Hypothalamus (tissue), 51 donors: ENCODE measurements around the gene ZMAT5.
"Not testable (repeated sequence)": the region's sequence is repeated elsewhere in the genome, so short reads cannot be mapped to it uniquely, and the experiment has no call there.

Source experiments
- DNase-seq, 51 donors: peaks; one replicate each; lab custom pipeline; 2025; lab: John Stamatoyannopoulos, UW

The ZMAT5 gene

GRCh38 chr22:29755889-29756288 is 10.9 kb downstream of the ZMAT5 start:
- DNase-seq, result no peak

GRCh38 chr22:29754658-29755395 is 12.0 kb downstream of the ZMAT5 start:
- not testable (repeated sequence) for DNase-seq

GRCh38 chr22:29753808-29754657 is 12.8 kb downstream of the ZMAT5 start:
- DNase-seq, result peak in 1 of 51 donors; percentile 13

GRCh38 chr22:29751669-29752068 is 15.1 kb downstream of the ZMAT5 start:
- DNase-seq, result no peak

- DNase-seq, result no peak
These were observed 16.0 kb downstream of the ZMAT5 start for GRCh38 chr22:29750559-29751538.

DNA sequence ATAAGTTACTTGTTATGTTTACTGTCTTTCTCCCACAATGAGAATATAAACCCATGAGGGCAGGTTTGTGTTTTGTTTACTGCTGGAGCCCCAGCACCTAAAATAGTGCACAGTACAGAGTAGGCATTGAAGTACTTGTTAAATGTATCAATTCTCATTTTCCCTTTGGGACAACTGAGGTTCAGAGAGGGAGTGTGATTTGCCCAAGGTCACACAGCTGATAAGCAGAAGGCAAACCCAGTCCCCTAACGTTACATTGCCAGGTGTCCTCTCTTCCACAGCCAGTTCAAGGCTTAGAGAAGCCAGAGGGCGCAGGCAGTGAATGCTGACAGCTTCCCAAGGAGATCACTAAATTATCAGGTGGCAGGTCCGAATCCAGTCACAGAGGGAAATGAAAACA is 16.8 kb downstream of the ZMAT5 start:
- DNase-seq, result no peak

GRCh38 chr22:29748248-29748893 is 18.4 kb downstream of the ZMAT5 start:
- no peak for DNase-seq

DNA sequence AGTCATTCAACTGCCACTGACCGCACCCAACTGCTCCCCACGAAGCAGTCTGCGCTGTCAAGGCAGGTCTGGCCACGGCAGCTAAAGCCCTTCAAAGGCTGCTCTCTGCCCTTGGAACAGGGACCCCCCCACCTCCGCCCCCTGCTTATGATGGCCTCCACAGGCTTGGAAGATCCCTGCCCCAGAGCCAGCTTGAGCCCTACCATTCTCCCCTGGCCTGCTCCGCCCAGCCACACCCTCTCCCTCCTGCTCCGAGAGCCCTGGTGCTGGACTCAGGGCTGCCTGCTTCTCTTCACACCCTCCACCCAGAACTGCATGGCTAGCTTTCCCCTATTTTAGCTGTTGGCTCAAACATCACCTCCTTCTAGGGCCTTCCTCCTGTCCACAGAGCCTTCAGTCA is 19.0 kb downstream of the ZMAT5 start:
- DNase-seq, result no peak

DNA sequence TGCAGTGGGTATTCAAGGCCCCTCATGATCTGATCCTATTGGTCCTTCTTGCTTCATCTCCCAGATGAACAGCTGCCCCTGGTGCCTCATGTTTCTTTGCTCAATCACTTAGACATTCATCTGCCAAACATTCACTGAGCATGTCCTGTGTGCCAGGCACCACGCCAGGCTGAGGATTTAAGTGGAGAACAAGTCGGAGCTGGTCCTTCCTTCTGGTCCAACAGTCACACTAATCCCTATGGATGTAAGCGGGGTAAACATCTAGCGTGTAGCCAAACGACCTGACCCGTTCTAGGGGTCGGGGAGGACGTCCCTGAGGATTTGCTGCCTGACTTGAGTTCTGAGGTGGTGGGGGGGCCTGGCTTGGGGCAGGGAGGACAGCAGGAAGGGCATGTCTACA is 21.9 kb downstream of the ZMAT5 start:
- DNase-seq, result peak in 7 of 51 donors; percentile 4 to 63 (median 29)

- no peak for DNase-seq
These were observed 24.5 kb downstream of the ZMAT5 start for GRCh38 chr22:29742326-29742725.

GRCh38 chr22:29741926-29742325 is 24.9 kb downstream of the ZMAT5 start:
- no peak for DNase-seq

GRCh38 chr22:29740216-29740615 is 26.6 kb downstream of the ZMAT5 start:
- no peak for DNase-seq

GRCh38 chr22:29739346-29739875 is 27.4 kb downstream of the ZMAT5 start:
- no peak for DNase-seq

DNA sequence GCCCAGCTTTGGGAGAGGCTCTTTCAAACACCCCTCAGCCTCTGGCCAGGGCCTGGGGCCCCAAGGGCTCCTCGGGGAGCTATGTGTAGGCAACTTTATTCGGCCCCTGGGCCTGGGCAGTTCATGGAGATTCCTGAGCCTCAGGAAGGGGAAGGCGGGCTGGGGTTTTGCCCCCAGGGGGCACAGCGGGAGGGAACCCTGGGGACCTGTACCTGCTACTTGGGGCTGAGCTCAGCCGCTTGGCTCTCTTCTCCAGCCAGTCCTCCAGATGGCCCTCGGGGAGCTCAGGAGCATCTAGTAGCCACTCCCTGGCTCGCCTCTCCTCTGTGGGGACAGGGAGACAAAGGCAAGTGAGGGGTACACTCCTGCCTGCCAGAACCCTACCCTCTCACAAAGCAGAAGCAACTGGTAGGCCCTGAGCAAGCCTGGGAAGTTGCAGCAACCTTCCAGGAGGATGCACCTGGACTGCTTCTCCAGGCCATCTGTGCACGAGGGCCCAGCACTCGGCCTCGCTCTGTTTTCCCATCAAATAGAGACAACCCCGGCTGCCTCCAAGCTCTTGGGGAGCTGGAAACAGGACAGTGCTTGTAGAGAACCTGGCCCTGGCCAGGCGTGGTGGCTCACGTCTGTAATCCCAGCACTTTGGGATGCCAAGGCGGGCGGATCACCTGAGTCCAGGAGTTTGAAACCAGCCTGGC is 28.5 kb downstream of the ZMAT5 start:
- no peak for DNase-seq

DNA sequence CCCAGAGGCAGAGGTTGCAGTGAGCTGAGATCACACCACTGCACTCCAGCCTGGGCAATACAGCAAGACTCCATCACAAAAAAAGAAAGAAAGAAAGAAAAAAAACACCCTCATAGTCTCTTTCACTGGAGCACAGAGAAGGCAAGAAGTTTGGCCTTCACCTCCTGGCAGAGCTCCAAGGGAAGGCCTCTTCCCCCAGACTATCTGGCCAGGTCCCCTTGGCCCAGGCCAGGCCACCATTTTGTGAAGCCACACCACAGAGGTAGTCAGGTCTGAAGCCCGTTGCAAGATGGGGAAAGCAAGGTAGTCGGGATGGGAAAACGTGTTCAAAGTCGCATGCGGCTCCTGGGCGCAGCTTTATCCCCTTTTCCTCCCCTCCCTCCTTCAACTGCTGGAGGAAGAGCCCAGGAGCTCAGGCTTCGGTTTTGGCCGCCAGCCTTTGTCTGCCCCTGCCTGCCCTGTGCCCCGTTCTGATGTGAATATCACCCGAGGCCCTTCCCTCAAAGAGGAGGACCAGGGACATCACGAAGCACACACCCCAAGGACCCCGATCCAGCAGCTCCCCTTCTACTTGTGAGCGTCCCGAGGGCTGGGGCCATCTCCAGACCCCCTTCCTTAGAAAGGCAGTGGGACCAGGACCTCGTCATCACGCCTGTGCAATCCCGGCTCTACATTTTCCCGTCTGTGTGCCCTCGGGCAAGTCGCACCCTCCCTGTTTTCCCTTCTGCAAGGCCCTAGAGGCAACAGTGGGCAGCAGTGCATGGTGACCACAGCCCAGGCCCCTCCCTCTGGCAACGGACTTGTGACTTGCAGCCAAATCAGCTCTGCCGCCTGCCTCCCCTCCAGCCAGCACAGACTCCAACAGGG is 29.3 kb downstream of the ZMAT5 start:
- DNase-seq, result peak in 23 of 51 donors; percentile 8 to 56 (median 30)

GRCh38 chr22:29735416-29735815 is 31.4 kb downstream of the ZMAT5 start:
- DNase-seq, result no peak

- DNase-seq, result no peak
These were observed 32.0 kb downstream of the ZMAT5 start for GRCh38 chr22:29734838-29735237.

- DNase-seq, result peak in 1 of 51 donors; percentile 12
These were observed 32.4 kb downstream of the ZMAT5 start for GRCh38 chr22:29734406-29734805.
